GM12878 (cell line): ENCODE results near the gene TAS2R10. TPM values are rescaled to one million over a fixed set of nuclear protein-coding genes. Genes with fewer than 3 reads are reported as not detected.

Experiments
- ATAC-seq: fragments of 200-7000 bp; cut with Tn5 transposase; 3 replicates; pipeline ENCODE4 v1.9.1; 2020; ENCODE audit warnings: mild to moderate bottlenecking, moderate library complexity
- BruUV-seq: library from RNA; stranded (reverse); fragments of 400-500 nt; replicated peaks from 2 replicates; lab custom pipeline; 2021; lab: Mats Ljungman, UMichigan
- CTCF ChIA-PET: fragments of 300-600 bp; sonication (Branson Sonifier 250); formaldehyde crosslinking; extraction: SDS; loops from one replicate; lab custom pipeline; 2021; ENCODE audit warnings: inconsistent platforms; lab: Yijun Ruan, JAX
- POLR2A ChIA-PET: fragments of 350-600 bp; formaldehyde crosslinking; extraction: SDS; loops from one replicate; lab custom pipeline; 2021; ENCODE audit warnings: inconsistent platforms; lab: Charles Lee
- RAD21 ChIA-PET: fragments of 300-600 bp; sonication (Branson Sonifier 250); formaldehyde crosslinking; loops from one replicate; lab custom pipeline; 2023; ENCODE audit warnings: antibody characterized with exemption; ENCODE audit not compliant: unreplicated experiment; lab: Charles Lee
- SMC1A ChIA-PET: fragments of 300-600 bp; sonication (Branson Sonifier 250); formaldehyde crosslinking; loops from one replicate; lab custom pipeline; 2023; ENCODE audit not compliant: unreplicated experiment, uncharacterized antibody; lab: Charles Lee
- DNase-seq: peaks from one replicate; pipeline ENCODE4 v3.0.0-alpha.2; 2011; ENCODE audit warnings: low read depth, low spot score
- FAIRE-seq: peaks from 3 replicates; lab custom pipeline; 2011; peaks lifted over from hg19 to GRCh38; lab: Jason Lieb, UNC
- H2AFZ ChIP-seq: 2 replicates; pipeline ENCODE4 v1.6.0; 2011; ENCODE audit warnings: low read depth, low read length, control low read depth; ENCODE audit not compliant: control insufficient read depth
- H3K27ac ChIP-seq: 2 replicates; pipeline ENCODE4 v1.5.1; 2011; ENCODE audit warnings: control low read depth; ENCODE audit not compliant: control insufficient read depth, insufficient read depth
- H3K27me3 ChIP-seq, 2 experiments: replicated peaks in 1 of 2; 2 replicates each; pipeline versions ENCODE4 v1.6.0 to v1.6.1; 2011; ENCODE audit warnings: low read length in 1 of 2; ENCODE audit not compliant: control insufficient read depth in 2 of 2, insufficient read depth in 2 of 2
- H3K36me3 ChIP-seq, 2 experiments: 2 replicates each; pipeline ENCODE4 v1.5.1; 2011; ENCODE audit warnings: low read length in 1 of 2; ENCODE audit not compliant: control insufficient read depth in 2 of 2, insufficient read depth in 2 of 2
- H3K4me1 ChIP-seq: 2 replicates; pipeline ENCODE4 v1.6.1; 2011; ENCODE audit warnings: mild to moderate bottlenecking, low read length, moderate library complexity, mixed read lengths; ENCODE audit not compliant: control insufficient read depth, insufficient read depth
- H3K4me2 ChIP-seq: 2 replicates; pipeline ENCODE4 v1.6.0; 2011; ENCODE audit warnings: control low read depth; ENCODE audit not compliant: control insufficient read depth, insufficient read depth
- H3K4me3 ChIP-seq: fragments of 200-600 bp; sonication (generic); 2 replicates; pipeline ENCODE4 v1.5.1; 2016
- H3K79me2 ChIP-seq: 2 replicates; pipeline ENCODE4 v1.6.0; 2011; ENCODE audit warnings: low read length; ENCODE audit not compliant: control insufficient read depth, insufficient read depth
- H3K9ac ChIP-seq: 2 replicates; pipeline ENCODE4 v1.8.0; 2011; ENCODE audit warnings: low read length, control low read depth, mixed read lengths; ENCODE audit not compliant: control insufficient read depth, insufficient read depth
- H3K9me3 ChIP-seq: replicated peaks from 3 replicates; pipeline ENCODE4 v1.5.1; 2011; ENCODE audit warnings: mild to moderate bottlenecking, low read length; ENCODE audit not compliant: control insufficient read depth, insufficient read depth
- H4K20me1 ChIP-seq: 2 replicates; pipeline ENCODE4 v1.6.0; 2011; ENCODE audit not compliant: control insufficient read depth, insufficient read depth
- CBFB ChIP-seq: IDR thresholded peaks from 2 replicates; pipeline ENCODE4 v1.6.1; 2016; ENCODE audit warnings: antibody characterized with exemption, low read depth
- CTCF ChIP-seq, 3 experiments: IDR thresholded peaks in 2 of 3; conservative IDR thresholded peaks in 1 of 3; 2 replicates each; pipeline ENCODE4 v1.5.1; 2011; ENCODE audit warnings: low read depth in 3 of 3, low read length in 3 of 3, mild to moderate bottlenecking in 3 of 3, control low read depth in 2 of 3, moderate library complexity in 2 of 3, inconsistent platforms in 1 of 3, mixed read lengths in 1 of 3; ENCODE audit not compliant: control insufficient read depth in 2 of 3, insufficient read depth in 1 of 3; ENCODE audit errors: extremely low read depth in 1 of 3
- ELK1 ChIP-seq: IDR thresholded peaks from 2 replicates; pipeline ENCODE4 v1.6.1; 2012; ENCODE audit warnings: low read depth, low read length, improper control_type of control experiment
- GATAD2B ChIP-seq: fragments of 450-650 bp; conservative IDR thresholded peaks from 2 replicates; pipeline ENCODE4 v1.6.1; 2017; ENCODE audit warnings: low read depth, mild to moderate bottlenecking, moderate library complexity
- HDAC2 ChIP-seq: fragments of 200-600 bp; sonication (generic); IDR thresholded peaks from 2 replicates; pipeline ENCODE4 v1.6.1; 2017
- IRF3 ChIP-seq: fragments of 450-650 bp; IDR thresholded peaks from 2 replicates; pipeline ENCODE4 v1.6.1; 2014; ENCODE audit warnings: mild to moderate bottlenecking
- MEF2A ChIP-seq: IDR thresholded peaks from 2 replicates; pipeline ENCODE4 v1.6.1; 2011; ENCODE audit warnings: low read depth, mild to moderate bottlenecking, low read length, moderate library complexity; ENCODE audit not compliant: insufficient read depth
- MEF2B ChIP-seq: fragments of 450-650 bp; IDR thresholded peaks from 2 replicates; pipeline ENCODE4 v1.6.1; 2018; ENCODE audit warnings: mild to moderate bottlenecking, moderate library complexity; ENCODE audit not compliant: partially characterized antibody, poor library complexity, severe bottlenecking
- MYB ChIP-seq: fragments of 150-350 bp; IDR thresholded peaks from 2 replicates; pipeline ENCODE4 v1.6.1; 2014; ENCODE audit warnings: mild to moderate bottlenecking, low read depth, low read length, borderline replicate concordance
- NR2F1 ChIP-seq: fragments of 450-650 bp; conservative IDR thresholded peaks from 2 replicates; pipeline ENCODE4 v1.6.1; 2017; ENCODE audit warnings: mild to moderate bottlenecking
- POLR2A ChIP-seq: IDR thresholded peaks from 2 replicates; pipeline ENCODE4 v1.6.1; 2011; ENCODE audit warnings: low read depth, mild to moderate bottlenecking, low read length
- POLR2AphosphoS2 ChIP-seq: IDR thresholded peaks from 2 replicates; pipeline ENCODE4 v1.6.1; 2011; ENCODE audit warnings: low read depth, mild to moderate bottlenecking, low read length, improper control_type of control experiment, moderate library complexity
- SPI1 ChIP-seq: IDR thresholded peaks from 2 replicates; pipeline ENCODE4 v1.6.1; 2011; ENCODE audit warnings: low read depth, mild to moderate bottlenecking, low read length, moderate library complexity, borderline replicate concordance; ENCODE audit not compliant: insufficient read depth
- SUPT20H ChIP-seq: IDR thresholded peaks from 2 replicates; pipeline ENCODE4 v1.6.1; 2011; ENCODE audit warnings: low read depth, mild to moderate bottlenecking, low read length, moderate library complexity, borderline replicate concordance; ENCODE audit not compliant: control insufficient read depth
- ZNF217 ChIP-seq: fragments of 450-650 bp; IDR thresholded peaks from 2 replicates; pipeline ENCODE4 v1.6.1; 2017; ENCODE audit warnings: antibody characterized with exemption, mild to moderate bottlenecking
- WGBS: methylation state at CpG from one replicate; pipeline ENCODE4 v1.1.6; 2016; ENCODE audit warnings: low lambda C conversion rate; ENCODE audit not compliant: insufficient replicate concordance, insufficient coverage; ENCODE audit errors: missing lambda C conversion rate; 5-methylcytosine and 5-hydroxymethylcytosine counted together
- in situ Hi-C: fragments of 300-500 bp; cut with MboI; formaldehyde crosslinking; loops from 9 replicates; pipeline ENCODE4 v1.14.3; 2018; ENCODE audit warnings: mixed read lengths
- intact Hi-C: fragments of 100-400 bp; cut with micrococcal nuclease; formaldehyde crosslinking; loops from one replicate; pipeline ENCODE4 v1.14.2; 2022; ENCODE audit not compliant: unreplicated experiment
- polyA plus RNA-seq, 11 experiments: library from polyadenylated mRNA; depleted of rRNA in 4 of 11; unstranded in 6 of 11; stranded (reverse) in 5 of 11; fragments of >200 nt; fragmentation: Nextera tagmentation in 4 of 11; fragmentation: Illumina TruSeq in 1 of 11; extraction: Ambion mirVana in 4 of 11; extraction: Trizol in 1 of 11; gene quantifications; 1 replicate in 1 of 11; 2 replicates in 10 of 11; pipeline versions ENCODE4 v1.2.1 to v1.2.3, GENCODE V29; 2011 to 2016; ENCODE audit warnings: inconsistent platforms in 2 of 11, missing spikeins in 2 of 11, low read depth in 1 of 11
- total RNA-seq, 4 experiments: library from RNA; depleted of rRNA in 3 of 4; stranded (reverse); fragments of >200 nt in 3 of 4; fragmentation: Illumina TruSeq in 1 of 4; extraction: Trizol in 1 of 4; gene quantifications; 2 replicates each; pipeline versions ENCODE4 v1.2.1 to v1.2.3, GENCODE V29; 2013 to 2021

Gene TAS2R10
- total and polyA plus RNA-seq, 10 of the 15 experiments (the other 5 are each of a cell fraction or from before 2014, with no cell fraction given) = 0.11 to 1.4 (median 0.54) TPM; not detected in 1

GRCh38 chr12:10842862-10843261 is 16.7 kb upstream of the TAS2R10 start:
- ATAC-seq = no peak
- in situ Hi-C loops = no loop called here
- SMC1A ChIA-PET = no interaction called here
- no peak for DNase-seq
- H3K4me2 ChIP-seq = no peak overlapping the region
- POLR2A ChIA-PET = no interaction called here
- no peaks in the 10 kb centered on the region for H3K27me3 ChIP-seq
- WGBS = 88% methylated on average over 2 of the region's 2 CpGs
- no peaks in the 10 kb centered on the region for H4K20me1 ChIP-seq
- no peak overlapping the region for H3K27ac ChIP-seq
- no peaks in the 10 kb centered on the region for H3K79me2 ChIP-seq
- no peak overlapping the region for H3K4me3 ChIP-seq
- no peaks in the 10 kb centered on the region for H3K9me3 ChIP-seq
- no peak for FAIRE-seq
- no peaks in the 10 kb centered on the region for H3K4me1 ChIP-seq
- BruUV-seq = no TSS peak
- RAD21 ChIA-PET = no interaction called here
- intact Hi-C loops = no loop called here
- H2AFZ ChIP-seq = no peak overlapping the region
- H3K36me3 ChIP-seq = no peaks in the 10 kb centered on the region
- H3K9ac ChIP-seq = no peak overlapping the region
- CTCF ChIA-PET = no interaction called here
- no peak for TF ChIP-seq POLR2AphosphoS2
- TF ChIP-seq IRF3 = no peak

- Histone ChIP-seq H3K79me2 (no peaks in the 10 kb centered on the region), H3K36me3 (no peaks in the 10 kb centered on the region), H3K4me2 (no peak overlapping the region), H2AFZ (no peak overlapping the region), H3K27ac (no peak overlapping the region), H3K9ac (no peak overlapping the region), H3K9me3 (no peaks in the 10 kb centered on the region), H3K4me3 (no peak overlapping the region), H4K20me1 (no peaks in the 10 kb centered on the region), H3K27me3 (no peaks in the 10 kb centered on the region), H3K4me1 (no peaks in the 10 kb centered on the region)
- no peak for ATAC-seq
- DNase-seq = no peak
- intact Hi-C loops (no loop called here), in situ Hi-C loops (no loop called here)
- ChIA-PET CTCF (no interaction called here), POLR2A (no interaction called here), RAD21 (no interaction called here), SMC1A (no interaction called here)
- no TSS peak for BruUV-seq
- FAIRE-seq = no peak
- 96% methylated on average over 3 of the region's 3 CpGs for WGBS
- TF ChIP-seq MEF2B (no peak), GATAD2B (no peak), MYB (no peak), ELK1 (no peak), SPI1 (no peak), CBFB (no peak), SUPT20H (no peak), NR2F1 (no peak), MEF2A (no peak), HDAC2 (no peak), CTCF (IDR thresholded peaks at IDR 0.05 in 2 of 3, conservative IDR thresholded peaks at IDR 0.05 in 1 of 3; ENCODE audit: control insufficient read depth in 2 of 3, extremely low read depth in 1 of 3, insufficient read depth in 1 of 3, low read depth in 3 of 3, low read length in 3 of 3) (no peak), ZNF217 (no peak), POLR2A (no peak)
Measured at GRCh38 chr12:10838461-10838860, 12.3 kb upstream of the TAS2R10 start.
